Testis (tissue), 3 donors: Measurements from ENCODE around the gene TCN2. TPM values are rescaled to one million over a fixed set of nuclear protein-coding genes. Genes with fewer than 3 reads are reported as not detected.
A peak's percentile ranks its signal among the peaks of the same experiment; 100 is the strongest.

Experiments
- DNase-seq: peaks from one replicate; pipeline ENCODE4 v3.0.0-alpha.2; 2019
- H3K27ac ChIP-seq, 2 donors: fragments of 200-600 bp; sonication (generic); one replicate each; pipeline ENCODE4 v1.5.1; 2019
- H3K27me3 ChIP-seq: fragments of 200-600 bp; sonication (generic); one replicate; pipeline ENCODE4 v1.5.1; 2019
- H3K36me3 ChIP-seq: fragments of 200-600 bp; sonication (generic); one replicate; pipeline ENCODE4 v1.5.1; 2017; ENCODE audit warnings: low read depth; ENCODE audit errors: missing control alignments
- H3K4me1 ChIP-seq: fragments of 200-600 bp; sonication (generic); one replicate; pipeline ENCODE4 v1.5.1; 2019
- H3K4me3 ChIP-seq, 2 donors: fragments of 200-600 bp; sonication (generic); one replicate each; pipeline ENCODE4 v1.5.1; 2017 to 2019
- H3K9me3 ChIP-seq: fragments of 200-600 bp; sonication (generic); one replicate; pipeline ENCODE4 v1.5.1; 2017
- CTCF ChIP-seq, 3 experiments: fragments of 450-650 bp in 2 of 3; fragments of 200-600 bp in 1 of 3; sonication (generic) in 1 of 3; IDR thresholded peaks; one replicate each; pipeline ENCODE4 v1.5.1; 2016 to 2019; ENCODE audit warnings: antibody characterized with exemption in 3 of 3, mild to moderate bottlenecking in 2 of 3, moderate library complexity in 1 of 3
- POLR2A ChIP-seq: fragments of 450-650 bp; IDR thresholded peaks from one replicate; pipeline ENCODE4 v1.6.1; 2017; ENCODE audit warnings: antibody characterized with exemption, mild to moderate bottlenecking, moderate library complexity
- WGBS, 2 donors: methylation state at CpG; one replicate each; pipeline ENCODE4 v1.1.5; 2018; 5-methylcytosine and 5-hydroxymethylcytosine counted together
- intact Hi-C: fragments of 100-400 bp; cut with DNase I; formaldehyde crosslinking; loops from one replicate; pipeline ENCODE4 v1.15.1; 2023; ENCODE audit warnings: low total_unique reads
- polyA plus RNA-seq: library from polyadenylated mRNA; stranded (reverse); fragments of 350-450 nt; fragmentation: Illumina TruSeq; extraction: RNeasy Lipid Tissue Mini Kit (QIAGEN cat#74804); gene quantifications from one replicate; pipeline ENCODE4 v1.2.3, GENCODE V29; 2014; ENCODE audit warnings: low read depth, low replicate concordance; ENCODE audit not compliant: insufficient read depth
- total RNA-seq, 2 donors: library from RNA; depleted of rRNA; stranded (reverse); fragments of >200 nt; gene quantifications; one replicate each; pipeline ENCODE4 v1.2.3, GENCODE V29; 2016

Gene TCN2
- total and polyA plus RNA-seq, 3 donors from 2014 or later: 30.5 to 40.7 (median 40.6) TPM

- H3K27ac ChIP-seq: peak overlapping the region in 1 of 2 donors; percentile 15
- H3K4me3 ChIP-seq: peak overlapping the region in 1 of 2 donors; percentile 17
- intact Hi-C loops: no loop called here
- no peak for TF ChIP-seq POLR2A
- TF ChIP-seq CTCF (IDR thresholded peaks at IDR 0.05): no peak
- no peaks in the 10 kb centered on the region for H3K27me3 ChIP-seq
- H3K36me3 ChIP-seq: no peaks in the 10 kb centered on the region
- DNase-seq: no peak
- no peaks in the 10 kb centered on the region for H3K9me3 ChIP-seq
- 64 to 72% methylated on average over 17 to 29 of the region's 29 CpGs for WGBS, 2 donors
- no peaks in the 10 kb centered on the region for H3K4me1 ChIP-seq
These were observed 10.1 kb upstream of the TCN2 start for GRCh38 chr22:30596886-30597285.

- intact Hi-C loops: no loop called here
- Histone ChIP-seq H3K4me1 (no peaks in the 10 kb centered on the region), H3K27me3 (no peaks in the 10 kb centered on the region), H3K9me3 (no peaks in the 10 kb centered on the region), H3K36me3 (no peaks in the 10 kb centered on the region), H3K4me3 (no peak overlapping the region), H3K27ac (no peak overlapping the region)
- 61 to 87% methylated on average over 3 of the region's 3 CpGs for WGBS, 2 donors
- no peak for TF ChIP-seq CTCF (IDR thresholded peaks at IDR 0.05)
- TF ChIP-seq POLR2A: no peak
- no peak for DNase-seq
These were observed 8.0 kb upstream of the TCN2 start for GRCh38 chr22:30598986-30599385.

GRCh38 chr22:30600921-30601320, 6.1 kb upstream of the TCN2 start:
- no peak overlapping the region for H3K27ac ChIP-seq
- no peaks in the 10 kb centered on the region for H3K36me3 ChIP-seq
- no peak for TF ChIP-seq CTCF (IDR thresholded peaks at IDR 0.05)
- TF ChIP-seq POLR2A: no peak
- H3K27me3 ChIP-seq: no peaks in the 10 kb centered on the region
- no peak overlapping the region for H3K4me3 ChIP-seq
- H3K9me3 ChIP-seq: no peaks in the 10 kb centered on the region
- intact Hi-C loops: no loop called here
- no peaks in the 10 kb centered on the region for H3K4me1 ChIP-seq
- WGBS, 2 donors: 55 to 60% methylated on average over 3 of the region's 3 CpGs
- DNase-seq: no peak

GRCh38 chr22:30601464-30601863, 5.5 kb upstream of the TCN2 start:
- no peaks in the 10 kb centered on the region for H3K4me1 ChIP-seq
- intact Hi-C loops: no loop called here
- WGBS, 2 donors: 91 to 93% methylated on average over 5 of the region's 5 CpGs

More at GRCh38 chr22:30601464-30601863, 5.5 kb upstream of the TCN2 start:
- H3K27ac ChIP-seq: no peak overlapping the region
- no peaks in the 10 kb centered on the region for H3K27me3 ChIP-seq
- no peaks in the 10 kb centered on the region for H3K36me3 ChIP-seq
- no peak for TF ChIP-seq CTCF (IDR thresholded peaks at IDR 0.05)
- no peak for TF ChIP-seq POLR2A
- no peak overlapping the region for H3K4me3 ChIP-seq
- H3K9me3 ChIP-seq: no peaks in the 10 kb centered on the region
- no peak for DNase-seq
